ENCODE results near the gene ZNF106.

GRCh38 chr15:42498212-42499068 is 7.5 kb upstream of the ZNF106 start:
- no peak for TF ChIP-seq POLR2A (IDR thresholded peaks at IDR 0.05)
- TF ChIP-seq, protein P1, sequence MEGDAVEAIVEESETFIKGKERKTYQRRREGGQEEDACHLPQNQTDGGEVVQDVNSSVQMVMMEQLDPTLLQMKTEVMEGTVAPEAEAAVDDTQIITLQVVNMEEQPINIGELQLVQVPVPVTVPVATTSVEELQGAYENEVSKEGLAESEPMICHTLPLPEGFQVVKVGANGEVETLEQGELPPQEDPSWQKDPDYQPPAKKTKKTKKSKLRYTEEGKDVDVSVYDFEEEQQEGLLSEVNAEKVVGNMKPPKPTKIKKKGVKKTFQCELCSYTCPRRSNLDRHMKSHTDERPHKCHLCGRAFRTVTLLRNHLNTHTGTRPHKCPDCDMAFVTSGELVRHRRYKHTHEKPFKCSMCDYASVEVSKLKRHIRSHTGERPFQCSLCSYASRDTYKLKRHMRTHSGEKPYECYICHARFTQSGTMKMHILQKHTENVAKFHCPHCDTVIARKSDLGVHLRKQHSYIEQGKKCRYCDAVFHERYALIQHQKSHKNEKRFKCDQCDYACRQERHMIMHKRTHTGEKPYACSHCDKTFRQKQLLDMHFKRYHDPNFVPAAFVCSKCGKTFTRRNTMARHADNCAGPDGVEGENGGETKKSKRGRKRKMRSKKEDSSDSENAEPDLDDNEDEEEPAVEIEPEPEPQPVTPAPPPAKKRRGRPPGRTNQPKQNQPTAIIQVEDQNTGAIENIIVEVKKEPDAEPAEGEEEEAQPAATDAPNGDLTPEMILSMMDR (IDR thresholded peaks at IDR 0.05): no peak

Data from adrenal gland (tissue), 5 donors.